ENCODE measurements around the gene COX7A2L.

Gene COX7A2L

GRCh38 chr2:42378415-42378814 is 17.4 kb upstream of the COX7A2L start:
- no peaks in the 10 kb centered on the region for H4K20me1 ChIP-seq (ENCODE audit: insufficient read depth, low read length)
- no peaks in the 10 kb centered on the region for H3K9me3 ChIP-seq (ENCODE audit: low read length)
- H3K27me3 ChIP-seq (ENCODE audit: insufficient read depth, low read length), result no peaks in the 10 kb centered on the region
- H3K79me2 ChIP-seq (ENCODE audit: insufficient read depth, low read length), result no peaks in the 10 kb centered on the region
- no peaks in the 10 kb centered on the region for H3K9me2 ChIP-seq (ENCODE audit: low read depth, low read length)
- no peak overlapping the region for H2AFZ ChIP-seq (ENCODE audit: low read length)
- H3K27ac ChIP-seq (ENCODE audit: low read depth, low read length, poor library complexity, severe bottlenecking), result no peak overlapping the region
- H3K9ac ChIP-seq (ENCODE audit: low read length), result no peak overlapping the region
- H3F3A ChIP-seq (ENCODE audit: insufficient read depth, low read length), result no peaks in the 10 kb centered on the region
- no peak overlapping the region for H3K4me2 ChIP-seq (ENCODE audit: low read length)
- H3K4me1 ChIP-seq (ENCODE audit: insufficient read depth, low read length, severe bottlenecking), result peaks cover 6% of the 10 kb centered on the region
- no peak overlapping the region for H3K4me3 ChIP-seq (ENCODE audit: low read depth, low read length, poor library complexity, severe bottlenecking)
- no peaks in the 10 kb centered on the region for H3K36me3 ChIP-seq (ENCODE audit: insufficient read depth, low read length)
- TF ChIP-seq EZH2 (IDR thresholded peaks at IDR 0.05; ENCODE audit: borderline replicate concordance, low read length), result no peak

- Histone ChIP-seq H3F3A (ENCODE audit: insufficient read depth, low read length) (no peaks in the 10 kb centered on the region), H3K4me1 (ENCODE audit: insufficient read depth, low read length, severe bottlenecking) (peaks cover 6% of the 10 kb centered on the region), H3K79me2 (ENCODE audit: insufficient read depth, low read length) (no peaks in the 10 kb centered on the region), H2AFZ (ENCODE audit: low read length) (no peak overlapping the region), H3K9me2 (ENCODE audit: low read depth, low read length) (no peaks in the 10 kb centered on the region), H3K27me3 (ENCODE audit: insufficient read depth, low read length) (no peaks in the 10 kb centered on the region), H3K4me3 (ENCODE audit: low read depth, low read length, poor library complexity, severe bottlenecking) (no peak overlapping the region), H4K20me1 (ENCODE audit: insufficient read depth, low read length) (no peaks in the 10 kb centered on the region), H3K9ac (ENCODE audit: low read length) (no peak overlapping the region), H3K36me3 (ENCODE audit: insufficient read depth, low read length) (no peaks in the 10 kb centered on the region), H3K27ac (ENCODE audit: low read depth, low read length, poor library complexity, severe bottlenecking) (no peak overlapping the region), H3K4me2 (ENCODE audit: low read length) (no peak overlapping the region), H3K9me3 (ENCODE audit: low read length) (no peaks in the 10 kb centered on the region)
- TF ChIP-seq CTCF (IDR thresholded peaks at IDR 0.05; ENCODE audit: low read length) (no peak), EZH2 (IDR thresholded peaks at IDR 0.05; ENCODE audit: borderline replicate concordance, low read length) (no peak)
Observed at GRCh38 chr2:42376758-42377157, 15.7 kb upstream of the COX7A2L start.

DNA sequence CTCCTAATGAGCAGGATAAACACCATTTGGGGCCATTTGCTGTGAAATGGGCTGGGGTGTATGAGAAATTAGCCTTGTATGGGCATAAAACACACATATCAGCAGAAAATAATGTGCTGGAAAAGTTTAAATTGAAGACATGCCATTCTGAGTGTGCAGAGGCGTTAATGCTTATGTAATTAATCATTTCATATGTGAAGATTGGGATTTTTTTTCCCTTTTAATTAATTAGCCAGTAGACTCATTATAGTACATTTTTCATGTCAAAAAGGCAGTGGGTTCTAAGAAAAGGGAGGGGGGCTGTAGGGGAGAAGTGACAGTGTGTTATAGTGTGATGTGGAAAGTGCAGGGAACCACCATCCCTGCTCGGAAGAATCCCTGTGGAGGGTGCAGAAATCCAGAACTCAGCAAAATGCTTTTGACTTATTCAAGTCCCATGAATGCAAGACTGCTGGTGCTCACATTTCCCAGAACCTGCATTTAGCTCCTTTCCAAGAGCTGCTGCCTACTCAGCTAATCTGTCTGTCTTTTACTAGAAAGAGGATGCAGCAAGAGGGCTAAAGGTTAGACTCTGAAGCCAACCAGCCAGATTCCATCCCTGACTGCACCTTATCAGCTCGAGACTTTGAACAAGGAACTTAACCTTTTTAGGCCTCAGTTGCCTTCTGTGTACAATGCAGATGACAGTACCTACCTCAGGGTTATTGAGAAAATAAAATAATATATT is 11.6 kb upstream of the COX7A2L start:
- Histone ChIP-seq H3K4me2 (ENCODE audit: low read length) (no peak overlapping the region), H3K4me1 (ENCODE audit: insufficient read depth, low read length, severe bottlenecking) (peaks cover 6% of the 10 kb centered on the region), H3K9me2 (ENCODE audit: low read depth, low read length) (no peaks in the 10 kb centered on the region), H3K79me2 (ENCODE audit: insufficient read depth, low read length) (no peaks in the 10 kb centered on the region), H2AFZ (ENCODE audit: low read length) (no peak overlapping the region), H3K9ac (ENCODE audit: low read length) (no peak overlapping the region), H3K36me3 (ENCODE audit: insufficient read depth, low read length) (no peaks in the 10 kb centered on the region), H3K27ac (ENCODE audit: low read depth, low read length, poor library complexity, severe bottlenecking) (no peak overlapping the region), H3K9me3 (ENCODE audit: low read length) (no peaks in the 10 kb centered on the region), H3K27me3 (ENCODE audit: insufficient read depth, low read length) (no peaks in the 10 kb centered on the region), H4K20me1 (ENCODE audit: insufficient read depth, low read length) (no peaks in the 10 kb centered on the region), H3F3A (ENCODE audit: insufficient read depth, low read length) (no peaks in the 10 kb centered on the region), H3K4me3 (ENCODE audit: low read depth, low read length, poor library complexity, severe bottlenecking) (no peak overlapping the region)
- TF ChIP-seq EZH2 (IDR thresholded peaks at IDR 0.05; ENCODE audit: borderline replicate concordance, low read length) (no peak), CTCF (IDR thresholded peaks at IDR 0.05; ENCODE audit: low read length) (no peak)
